ENCODE measurements around the gene ABCA7. TPM values are rescaled to one million over a fixed set of nuclear protein-coding genes. Genes with fewer than 3 reads are reported as not detected.

Gene ABCA7
- total and polyA plus RNA-seq, 4 donors: 3.0 to 60.9 (median 4.8) TPM

- Histone ChIP-seq H3K27me3 (ENCODE audit: control insufficient read depth in 4 of 4, insufficient read depth in 4 of 4, low read length in 3 of 4) (peaks cover 0 to 7% (median 2%) of the 10 kb centered on the region in 4 donors), H3K4me3 (ENCODE audit: low read depth in 1 of 3, low read length in 3 of 3) (peak overlapping the region; percentile 2 to 56 (median 54)), H3K9ac (ENCODE audit: low read depth in 1 of 2, low read length in 2 of 2) (peak overlapping the region in 1 of 2 donors; percentile 14), H3K4me1 (ENCODE audit: control insufficient read depth in 4 of 4, insufficient read depth in 4 of 4, low read length in 3 of 4) (peaks cover 2 to 32% (median 14%) of the 10 kb centered on the region in 4 donors), H3K36me3 (ENCODE audit: control insufficient read depth in 4 of 4, insufficient read depth in 3 of 4, low read depth in 1 of 4, low read length in 3 of 4) (peaks cover 0 to 1% (median 0%) of the 10 kb centered on the region in 4 donors), H3K27ac (ENCODE audit: low read depth in 1 of 2, low read length in 2 of 2) (peak overlapping the region; percentile 76 to 79), H3K9me3 (ENCODE audit: control insufficient read depth in 4 of 4, low read length in 3 of 4) (no peaks in the 10 kb centered on the region)
- DNase-seq (ENCODE audit: low spot score): no peak
- TF ChIP-seq SP1 (IDR thresholded peaks at IDR 0.05) (no peak), FOXA1 (IDR thresholded peaks at IDR 0.05) (no peak), RXRA (IDR thresholded peaks at IDR 0.05) (no peak), HNF4G (IDR thresholded peaks at IDR 0.05) (no peak), MAX (IDR thresholded peaks at IDR 0.05) (no peak), REST (IDR thresholded peaks at IDR 0.05) (no peak), RAD21 (IDR thresholded peaks at IDR 0.05) (no peak), EGR1 (IDR thresholded peaks at IDR 0.05; ENCODE audit: low read depth in 2 of 2) (no peak), ZBTB33 (IDR thresholded peaks at IDR 0.05) (no peak), FOXA2 (IDR thresholded peaks at IDR 0.05) (no peak), JUND (IDR thresholded peaks at IDR 0.05) (no peak), CTCF (IDR thresholded peaks at IDR 0.05; ENCODE audit: low read depth, low read length, missing input control) (no peak), YY1 (IDR thresholded peaks at IDR 0.05) (no peak), NR2F2 (IDR thresholded peaks at IDR 0.05) (no peak), ATF3 (IDR thresholded peaks at IDR 0.05) (no peak), TAF1 (conservative IDR thresholded peaks at IDR 0.05) (no peak), HNF4A (conservative IDR thresholded peaks at IDR 0.05) (no peak), GABPA (IDR thresholded peaks at IDR 0.05 in 1 of 2, conservative IDR thresholded peaks at IDR 0.05 in 1 of 2) (no peak)
- 6% methylated on average over 38 of the region's 38 CpGs for WGBS
These were observed 27.5 kb downstream of the ABCA7 start for GRCh38 chr19:1067341-1067957.
